ENCODE measurements around the gene TCERG1L. TPM values are rescaled to one million over a fixed set of nuclear protein-coding genes. Genes with fewer than 3 reads are reported as not detected.
"Not testable (repeated sequence)": the region's sequence is repeated elsewhere in the genome, so short reads cannot be mapped to it uniquely, and the experiment has no call there.

TCERG1L gene
- total RNA-seq, 2 donors from 2014 or later = 4.0 to 4.2 TPM

- TF ChIP-seq, protein P1, sequence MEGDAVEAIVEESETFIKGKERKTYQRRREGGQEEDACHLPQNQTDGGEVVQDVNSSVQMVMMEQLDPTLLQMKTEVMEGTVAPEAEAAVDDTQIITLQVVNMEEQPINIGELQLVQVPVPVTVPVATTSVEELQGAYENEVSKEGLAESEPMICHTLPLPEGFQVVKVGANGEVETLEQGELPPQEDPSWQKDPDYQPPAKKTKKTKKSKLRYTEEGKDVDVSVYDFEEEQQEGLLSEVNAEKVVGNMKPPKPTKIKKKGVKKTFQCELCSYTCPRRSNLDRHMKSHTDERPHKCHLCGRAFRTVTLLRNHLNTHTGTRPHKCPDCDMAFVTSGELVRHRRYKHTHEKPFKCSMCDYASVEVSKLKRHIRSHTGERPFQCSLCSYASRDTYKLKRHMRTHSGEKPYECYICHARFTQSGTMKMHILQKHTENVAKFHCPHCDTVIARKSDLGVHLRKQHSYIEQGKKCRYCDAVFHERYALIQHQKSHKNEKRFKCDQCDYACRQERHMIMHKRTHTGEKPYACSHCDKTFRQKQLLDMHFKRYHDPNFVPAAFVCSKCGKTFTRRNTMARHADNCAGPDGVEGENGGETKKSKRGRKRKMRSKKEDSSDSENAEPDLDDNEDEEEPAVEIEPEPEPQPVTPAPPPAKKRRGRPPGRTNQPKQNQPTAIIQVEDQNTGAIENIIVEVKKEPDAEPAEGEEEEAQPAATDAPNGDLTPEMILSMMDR (IDR thresholded peaks at IDR 0.05) = no peak
- no peak for TF ChIP-seq POLR2A (IDR thresholded peaks at IDR 0.05)
- intact Hi-C loops (cut with DNase I) = no loop called here
- H3K4me1 ChIP-seq = peaks cover 18% of the 10 kb centered on the region
- DNase-seq (no peak), ATAC-seq (no peak)
- no peak overlapping the region for H3K27ac ChIP-seq
- H3K4me3 ChIP-seq = no peak overlapping the region
- H3K27me3 ChIP-seq = no peaks in the 10 kb centered on the region
- H3K36me3 ChIP-seq (replicated peaks in 1 of 2; ENCODE audit: insufficient read depth in 1 of 2, low read depth in 2 of 2) = no peaks in the 10 kb centered on the region
- WGBS, 2 donors = 89 to 93% methylated on average over 5 to 8 of the region's 8 CpGs
- H3K9me3 ChIP-seq = no peaks in the 10 kb centered on the region
Observed at GRCh38 chr10:131079314-131079713, 232.2 kb downstream of the TCERG1L start.

DNA sequence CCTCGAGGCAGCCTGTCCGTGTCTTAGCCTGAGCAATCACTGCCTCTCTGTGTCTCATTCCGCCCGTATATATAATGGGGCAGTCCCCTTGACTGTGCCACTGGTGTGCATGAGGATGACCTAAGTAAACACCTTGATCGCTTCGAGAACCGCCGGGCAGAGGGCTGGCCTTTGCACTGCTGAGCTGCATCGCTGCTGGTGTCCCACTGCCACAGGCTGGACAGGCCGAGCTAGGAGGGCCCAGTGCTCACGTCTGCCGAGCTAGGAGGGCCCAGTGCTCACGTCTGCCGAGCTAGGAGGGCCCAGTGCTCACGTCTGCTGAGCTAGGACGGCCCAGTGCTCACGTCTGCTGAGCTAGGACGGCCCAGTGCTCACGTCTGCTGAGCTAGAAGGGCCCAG, 232.6 kb downstream of the TCERG1L start:
- H3K4me3 ChIP-seq; H3K9me3 ChIP-seq; H3K27me3 ChIP-seq; DNase-seq; H3K36me3 ChIP-seq (replicated peaks in 1 of 2; ENCODE audit: insufficient read depth in 1 of 2, low read depth in 2 of 2); H3K27ac ChIP-seq; ATAC-seq; intact Hi-C loops (cut with DNase I): not testable (repeated sequence)
- peaks cover 17% of the 10 kb centered on the region for H3K4me1 ChIP-seq
- WGBS, 2 donors = 73 to 83% methylated on average over 13 to 18 of the region's 19 CpGs

DNA sequence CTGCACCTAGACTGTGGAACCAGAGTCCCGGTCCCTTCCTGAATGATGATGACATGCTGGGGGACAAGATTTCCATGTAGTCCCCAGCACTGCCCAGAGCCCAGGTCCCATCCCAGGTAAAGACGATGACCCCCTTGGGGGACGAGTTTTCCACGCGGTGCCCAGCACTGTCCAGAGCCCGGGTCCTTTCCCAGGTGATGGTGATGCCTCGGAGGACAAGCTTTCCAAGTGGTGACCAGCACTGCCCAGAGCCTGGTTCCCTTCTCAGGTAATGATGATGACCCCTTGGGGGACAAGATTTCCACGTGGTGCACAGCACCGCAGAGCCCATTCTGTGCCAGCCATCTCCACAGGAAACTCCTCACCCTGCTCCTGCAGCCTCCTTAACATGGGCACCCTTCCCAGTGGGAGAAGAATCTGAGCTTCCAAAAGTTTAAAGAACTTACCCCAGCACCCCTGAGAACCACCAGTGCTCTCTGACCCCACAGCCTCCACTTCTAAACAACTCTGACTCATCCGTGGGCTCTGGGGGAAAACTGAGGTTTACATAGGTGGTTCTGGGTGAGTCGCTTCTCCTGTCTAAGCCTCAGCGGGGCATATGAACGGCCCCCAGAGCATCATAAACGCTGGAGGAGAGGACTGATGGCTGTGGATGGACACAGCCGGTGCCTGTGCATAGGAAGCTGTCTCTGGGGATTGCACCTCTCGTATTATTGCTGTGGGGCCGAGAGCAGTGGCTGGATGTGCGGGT, 233.2 kb downstream of the TCERG1L start:
- H3K27ac ChIP-seq = no peak overlapping the region
- TF ChIP-seq, protein P1 (IDR thresholded peaks at IDR 0.05) = no peak
- no peak for TF ChIP-seq POLR2A (IDR thresholded peaks at IDR 0.05)
- H3K27me3 ChIP-seq = no peaks in the 10 kb centered on the region
- no peaks in the 10 kb centered on the region for H3K9me3 ChIP-seq
- peaks cover 11% of the 10 kb centered on the region for H3K4me1 ChIP-seq
- H3K36me3 ChIP-seq (replicated peaks in 1 of 2; ENCODE audit: insufficient read depth in 1 of 2, low read depth in 2 of 2) = no peaks in the 10 kb centered on the region
- intact Hi-C loops (cut with DNase I) = no loop called here
- no peak for DNase-seq
- no peak overlapping the region for H3K4me3 ChIP-seq
- 71 to 77% methylated on average over 4 to 18 of the region's 18 CpGs for WGBS, 2 donors
- no peak for ATAC-seq

DNA sequence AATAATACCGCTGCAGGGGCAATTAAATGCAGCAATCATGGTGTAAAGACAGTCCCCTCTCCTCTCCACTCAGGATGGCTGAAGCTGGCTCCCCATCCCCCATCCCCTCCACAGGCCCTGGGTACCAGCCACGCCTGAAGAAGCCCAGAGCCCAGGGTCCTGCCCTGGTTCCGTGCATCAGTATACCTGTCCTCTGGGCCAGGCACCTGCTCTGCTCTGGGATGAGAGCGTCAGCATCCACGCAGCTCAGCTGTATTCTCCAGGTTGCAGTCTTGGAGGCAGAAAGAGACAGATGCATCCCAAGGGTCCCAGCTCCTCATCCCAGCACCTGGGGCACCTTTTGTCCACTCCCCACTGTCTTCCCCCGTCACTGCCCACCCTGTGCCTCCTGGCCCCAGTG, 233.8 kb downstream of the TCERG1L start:
- Histone ChIP-seq H3K9me3 (no peaks in the 10 kb centered on the region), H3K36me3 (replicated peaks in 1 of 2; ENCODE audit: insufficient read depth in 1 of 2, low read depth in 2 of 2) (no peaks in the 10 kb centered on the region), H3K27ac (no peak overlapping the region), H3K4me1 (peaks cover 6% of the 10 kb centered on the region), H3K4me3 (no peak overlapping the region), H3K27me3 (no peaks in the 10 kb centered on the region)
- intact Hi-C loops (cut with DNase I) = no loop called here
- no peak for ATAC-seq
- no peak for DNase-seq
- TF ChIP-seq, protein P1 (IDR thresholded peaks at IDR 0.05) = no peak
- TF ChIP-seq POLR2A (IDR thresholded peaks at IDR 0.05) = no peak
- WGBS, 2 donors = 62 to 80% methylated on average over 3 to 6 of the region's 6 CpGs

- Histone ChIP-seq H3K36me3 (replicated peaks in 1 of 2; ENCODE audit: insufficient read depth in 1 of 2, low read depth in 2 of 2) (no peaks in the 10 kb centered on the region), H3K9me3 (no peaks in the 10 kb centered on the region), H3K4me1 (no peaks in the 10 kb centered on the region), H3K4me3 (no peak overlapping the region), H3K27ac (no peak overlapping the region), H3K27me3 (no peaks in the 10 kb centered on the region)
- TF ChIP-seq POLR2A (IDR thresholded peaks at IDR 0.05) = no peak
- TF ChIP-seq, protein P1 (IDR thresholded peaks at IDR 0.05) = no peak
- DNase-seq (no peak), ATAC-seq (no peak)
- intact Hi-C loops (cut with DNase I) = no loop called here
- WGBS, 2 donors = 82 to 83% methylated on average over 6 of the region's 6 CpGs
Observed at GRCh38 chr10:131077031-131077430, 234.5 kb downstream of the TCERG1L start.

Data from body of pancreas (tissue), 4 donors.